Ovary (tissue), 9 donors: ENCODE data around the gene HK2. TPM values are rescaled to one million over a fixed set of nuclear protein-coding genes. Genes with fewer than 3 reads are reported as not detected.

Experiments used
- DNase-seq, 5 donors: peaks; one replicate each; pipeline ENCODE4 v3.0.0-alpha.2; 2019 to 2020
- H3K27ac ChIP-seq, 2 donors: fragments of 200-600 bp; one replicate each; pipeline versions ENCODE4 v1.5.1 to v1.8.0; 2019 to 2022
- H3K27me3 ChIP-seq: fragments of 200-600 bp; one replicate; pipeline ENCODE4 v1.8.0; 2022
- H3K36me3 ChIP-seq: fragments of 200-600 bp; sonication (generic); one replicate; pipeline ENCODE4 v1.5.1; 2019
- H3K4me1 ChIP-seq: one replicate; pipeline ENCODE4 v1.8.1; 2013; ENCODE audit warnings: mild to moderate bottlenecking, moderate library complexity; ENCODE audit not compliant: insufficient read depth
- H3K4me3 ChIP-seq: fragments of 200-600 bp; sonication (generic); one replicate; pipeline ENCODE4 v1.5.1; 2017
- H3K9me3 ChIP-seq, 2 donors: fragments of 200-600 bp in 1 of 2; sonication (generic) in 1 of 2; one replicate each; pipeline versions ENCODE4 v1.5.1 to v1.8.1; 2013 to 2019; ENCODE audit warnings: mild to moderate bottlenecking in 1 of 2, moderate library complexity in 1 of 2
- EP300 ChIP-seq: sonication (generic); formaldehyde crosslinking; IDR thresholded peaks from one replicate; pipeline ENCODE4 v1.6.1; 2017; ENCODE audit warnings: antibody characterized with exemption
- POLR2A ChIP-seq: fragments of 450-650 bp; IDR thresholded peaks from one replicate; pipeline ENCODE4 v1.6.1; 2017; ENCODE audit warnings: antibody characterized with exemption, mild to moderate bottlenecking, moderate library complexity
- WGBS, 3 donors: extraction: QIAGEN DNeasy Blood & Tissue Kit in 1 of 3; methylation state at CpG; one replicate each; pipeline versions ENCODE4 v1.1.5 to v1.1.7; 2013 to 2017; 5-methylcytosine and 5-hydroxymethylcytosine counted together
- intact Hi-C, 4 donors: fragments of 100-400 bp; cut with DNase I; formaldehyde crosslinking; loops; one replicate each; pipeline versions ENCODE4 v1.11.0 to v1.15.1; 2022 to 2023
- polyA plus RNA-seq, 2 donors: library from polyadenylated mRNA; stranded (reverse); fragments of 200-250 nt in 1 of 2; fragments of 350-450 nt in 1 of 2; fragmentation: Illumina TruSeq in 1 of 2; extraction: RNeasy Lipid Tissue Mini Kit (QIAGEN cat#74804) in 1 of 2; gene quantifications; one replicate each; pipeline ENCODE4 v1.2.3, GENCODE V29; 2013 to 2014
- total RNA-seq, 7 donors: library from RNA; depleted of rRNA in 2 of 7; stranded (reverse); fragments of >200 nt in 2 of 7; fragmentation: NEBNext Ultra II Directional in 3 of 7; extraction: Animal tissue kit (Norgen Biotek cat#: 25700) in 3 of 7; gene quantifications; one replicate each; pipeline versions ENCODE4 v1.1.0 to v1.2.4, GENCODE V29; 2016 to 2023
- TF ChIP-seq, protein P1 (sequence below), 3 donors: fragments of 450-650 bp in 2 of 3; fragments of 200-600 bp in 1 of 3; IDR thresholded peaks; one replicate each; pipeline versions ENCODE4 v1.5.1 to v1.8.0; 2016 to 2022; ENCODE audit warnings: antibody characterized with exemption in 3 of 3, mild to moderate bottlenecking in 1 of 3
- donor health status: DM: no; HTN: no; CAD: no; lungs with moderate emphysema.
- donor health status: DM: no; HTN: no; CAD: no.
- donor health status: Bipolar disorder and iron deficiency.
- donor health status: DM: yes; HTN: yes; CAD: no.
- donor health status: DM: no; HTN: no; CAD: no.
- donor health status: DM: yes; HTN: yes; CAD: no.

The HK2 gene
- total and polyA plus RNA-seq, 9 donors: 11.8 to 46.7 (median 28.9) TPM

GRCh38 chr2:74915743-74916142 lies 81.8 kb downstream of the HK2 start:
- WGBS, 3 donors: 76 to 80% (median 76%) methylated on average over 4 of the region's 4 CpGs
- TF ChIP-seq, protein P1, sequence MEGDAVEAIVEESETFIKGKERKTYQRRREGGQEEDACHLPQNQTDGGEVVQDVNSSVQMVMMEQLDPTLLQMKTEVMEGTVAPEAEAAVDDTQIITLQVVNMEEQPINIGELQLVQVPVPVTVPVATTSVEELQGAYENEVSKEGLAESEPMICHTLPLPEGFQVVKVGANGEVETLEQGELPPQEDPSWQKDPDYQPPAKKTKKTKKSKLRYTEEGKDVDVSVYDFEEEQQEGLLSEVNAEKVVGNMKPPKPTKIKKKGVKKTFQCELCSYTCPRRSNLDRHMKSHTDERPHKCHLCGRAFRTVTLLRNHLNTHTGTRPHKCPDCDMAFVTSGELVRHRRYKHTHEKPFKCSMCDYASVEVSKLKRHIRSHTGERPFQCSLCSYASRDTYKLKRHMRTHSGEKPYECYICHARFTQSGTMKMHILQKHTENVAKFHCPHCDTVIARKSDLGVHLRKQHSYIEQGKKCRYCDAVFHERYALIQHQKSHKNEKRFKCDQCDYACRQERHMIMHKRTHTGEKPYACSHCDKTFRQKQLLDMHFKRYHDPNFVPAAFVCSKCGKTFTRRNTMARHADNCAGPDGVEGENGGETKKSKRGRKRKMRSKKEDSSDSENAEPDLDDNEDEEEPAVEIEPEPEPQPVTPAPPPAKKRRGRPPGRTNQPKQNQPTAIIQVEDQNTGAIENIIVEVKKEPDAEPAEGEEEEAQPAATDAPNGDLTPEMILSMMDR (IDR thresholded peaks at IDR 0.05): no peak
- no peak for TF ChIP-seq POLR2A
- TF ChIP-seq EP300: no peak
- intact Hi-C loops: no loop called here
- Histone ChIP-seq H3K27me3 (no peaks in the 10 kb centered on the region), H3K27ac (no peak overlapping the region), H3K4me3 (no peak overlapping the region), H3K4me1 (no peaks in the 10 kb centered on the region), H3K36me3 (no peaks in the 10 kb centered on the region), H3K9me3 (no peaks in the 10 kb centered on the region)
- DNase-seq: no peak

DNA sequence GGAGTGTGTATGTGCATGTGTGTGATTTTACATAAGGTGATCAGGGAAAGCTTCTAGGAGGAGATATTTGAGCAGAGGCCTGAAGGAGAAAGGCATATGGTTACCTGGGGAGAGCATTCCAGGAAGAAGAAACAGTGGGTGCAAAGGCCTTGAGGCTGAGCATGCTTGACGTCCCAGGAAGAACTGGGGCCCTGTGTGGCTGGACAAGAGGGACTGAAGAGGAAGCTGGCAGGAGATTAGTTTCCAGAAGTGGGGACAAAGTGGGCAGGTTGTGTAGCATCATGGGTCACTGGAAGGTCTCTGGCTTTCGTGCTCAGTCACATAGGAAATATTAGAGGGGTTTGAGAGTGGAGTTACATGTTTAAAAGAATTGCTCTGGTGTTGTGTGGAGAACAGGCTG lies 82.5 kb downstream of the HK2 start:
- no peak for DNase-seq
- intact Hi-C loops: no loop called here
- Histone ChIP-seq H3K27me3 (no peaks in the 10 kb centered on the region), H3K36me3 (no peaks in the 10 kb centered on the region), H3K27ac (no peak overlapping the region), H3K4me3 (no peak overlapping the region), H3K9me3 (no peaks in the 10 kb centered on the region), H3K4me1 (no peaks in the 10 kb centered on the region)
- WGBS, 3 donors: 68 to 86% (median 70%) methylated on average over 2 of the region's 2 CpGs
- TF ChIP-seq, protein P1 (IDR thresholded peaks at IDR 0.05): no peak
- TF ChIP-seq POLR2A: no peak
- TF ChIP-seq EP300: no peak

DNA sequence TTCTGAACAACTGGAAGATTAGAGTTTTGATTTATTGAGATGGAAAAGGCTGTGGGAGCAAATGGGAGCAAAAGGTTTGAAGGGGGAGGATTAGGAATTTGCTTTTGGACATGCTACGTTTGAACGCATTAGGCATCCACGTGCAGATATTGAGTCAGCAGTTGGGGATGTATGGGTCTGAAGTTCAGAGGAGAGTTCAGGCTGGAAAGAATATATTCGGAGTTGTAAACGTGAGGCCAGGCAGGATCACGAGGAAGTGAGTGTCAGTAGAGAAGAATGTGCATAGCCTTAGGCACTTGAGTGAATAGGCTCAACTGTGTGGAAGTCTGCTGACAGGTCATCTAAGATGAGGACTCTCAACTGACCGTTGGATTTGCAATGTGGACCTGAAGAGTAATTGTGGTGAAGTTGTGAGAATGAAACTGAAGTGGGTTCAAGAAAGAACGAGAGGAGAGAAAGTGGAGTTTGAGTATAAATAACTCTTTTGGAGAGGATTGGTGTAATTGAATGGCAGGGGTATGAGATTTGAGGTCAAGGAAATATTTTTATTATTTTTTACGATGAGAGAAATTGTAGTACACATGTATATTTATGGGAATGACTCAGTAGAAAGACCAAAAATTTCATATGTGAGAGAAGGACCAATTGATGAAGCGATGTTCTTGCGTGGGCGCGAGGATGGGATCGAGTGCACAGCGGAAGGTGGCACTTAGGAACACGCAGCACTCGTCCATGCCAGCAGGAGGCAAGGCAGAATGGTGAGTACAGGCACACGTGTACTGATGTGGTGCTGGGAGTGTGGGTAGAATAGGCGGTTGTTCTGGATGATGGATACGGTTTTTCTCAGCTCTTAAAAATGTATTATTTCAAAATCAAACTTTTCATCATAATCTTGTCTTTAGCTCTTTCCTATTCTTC lies 84.0 kb downstream of the HK2 start:
- Histone ChIP-seq H3K27me3 (no peaks in the 10 kb centered on the region), H3K27ac (no peak overlapping the region), H3K9me3 (no peaks in the 10 kb centered on the region), H3K36me3 (no peaks in the 10 kb centered on the region), H3K4me3 (no peak overlapping the region), H3K4me1 (no peaks in the 10 kb centered on the region)
- intact Hi-C loops: no loop called here
- DNase-seq: no peak
- TF ChIP-seq, protein P1 (IDR thresholded peaks at IDR 0.05): no peak
- TF ChIP-seq EP300: no peak
- TF ChIP-seq POLR2A: no peak
- WGBS, 3 donors: 65 to 68% (median 66%) methylated on average over 20 of the region's 20 CpGs

DNA sequence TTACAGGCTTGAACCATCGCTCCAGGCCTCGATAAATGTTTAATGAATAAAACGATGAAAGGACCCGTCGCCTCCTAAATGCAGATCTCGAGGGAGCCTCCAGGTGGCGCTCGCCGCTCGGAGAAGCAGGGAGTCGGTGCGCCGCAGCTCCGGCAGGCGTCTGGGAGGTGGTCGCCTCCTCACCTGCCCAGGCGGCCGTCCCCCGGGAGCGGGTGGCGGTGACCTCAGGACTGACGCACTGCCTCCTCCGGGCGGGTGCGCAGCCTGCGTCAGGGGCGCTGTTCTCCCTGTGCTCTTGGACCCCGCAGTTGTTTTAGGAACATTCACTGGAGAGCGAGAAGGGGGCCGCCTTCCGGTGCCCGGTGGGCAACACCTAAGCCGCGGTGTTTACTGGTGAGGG lies 85.9 kb downstream of the HK2 start:
- Histone ChIP-seq H3K4me3 (no peak overlapping the region), H3K27me3 (no peaks in the 10 kb centered on the region), H3K4me1 (no peaks in the 10 kb centered on the region), H3K27ac (no peak overlapping the region), H3K9me3 (no peaks in the 10 kb centered on the region), H3K36me3 (no peaks in the 10 kb centered on the region)
- intact Hi-C loops: loop anchor here in 1 of 4 donors (10.0 kb wide), 1 partner anchor 495 kb away; no protein-coding TSS in a partner anchor
- WGBS, 3 donors: 2 to 8% (median 3%) methylated on average over 17 to 34 of the region's 34 CpGs
- TF ChIP-seq, protein P1 (IDR thresholded peaks at IDR 0.05): peak; percentile 49 to 58 (median 57)
- TF ChIP-seq POLR2A: no peak
- peak; percentile 24 to 72 (median 64) for DNase-seq
